Measurements from ENCODE around the gene MKRN2OS.

Gene MKRN2OS

DNA sequence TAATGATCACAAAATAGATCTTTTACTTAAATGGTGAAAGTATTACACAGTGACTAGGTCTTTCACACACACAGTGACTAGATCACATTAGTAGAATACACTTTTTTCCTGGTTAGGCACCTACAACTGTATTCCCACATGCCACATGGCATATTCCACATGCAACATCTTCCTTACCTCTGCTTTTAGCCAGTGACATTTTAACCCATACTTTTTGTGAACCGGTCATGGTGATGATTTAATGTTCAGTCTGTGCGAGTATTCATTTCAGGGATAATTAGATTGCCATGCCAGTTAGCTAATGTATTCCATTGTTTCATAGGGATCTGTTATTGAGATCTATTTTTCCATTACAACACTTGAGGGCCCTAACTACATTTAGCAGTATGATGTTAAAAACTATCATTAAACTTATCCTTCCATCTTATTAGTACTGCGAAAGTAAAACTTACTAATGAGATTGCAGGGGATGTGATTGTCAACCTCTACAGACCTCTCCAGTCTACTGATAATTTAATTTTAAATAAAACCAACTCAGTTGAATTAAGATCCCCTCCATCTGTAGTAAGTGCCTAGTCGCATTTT, 32.7 kb downstream of the MKRN2OS start:
- no peak for DNase-seq

DNA sequence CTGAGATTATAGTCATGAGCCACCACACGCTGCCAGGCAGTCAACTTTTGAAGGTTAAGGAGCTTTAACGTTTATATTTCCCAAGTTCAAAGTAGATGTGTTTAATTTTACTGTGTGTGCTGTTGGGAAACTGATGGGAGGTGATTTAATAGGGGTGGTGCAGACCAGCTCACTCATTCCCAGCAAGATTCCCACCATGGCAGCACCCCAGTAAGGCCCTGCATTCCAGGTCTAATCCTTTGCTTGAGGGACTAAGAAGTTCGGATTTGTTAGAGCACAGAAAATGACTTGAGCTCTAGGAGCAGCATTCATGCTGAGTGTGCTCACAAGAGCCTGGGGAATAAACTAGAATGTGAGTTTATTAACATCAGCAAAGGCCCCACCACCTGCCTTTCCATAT, 35.8 kb downstream of the MKRN2OS start:
- DNase-seq, result no peak

DNA sequence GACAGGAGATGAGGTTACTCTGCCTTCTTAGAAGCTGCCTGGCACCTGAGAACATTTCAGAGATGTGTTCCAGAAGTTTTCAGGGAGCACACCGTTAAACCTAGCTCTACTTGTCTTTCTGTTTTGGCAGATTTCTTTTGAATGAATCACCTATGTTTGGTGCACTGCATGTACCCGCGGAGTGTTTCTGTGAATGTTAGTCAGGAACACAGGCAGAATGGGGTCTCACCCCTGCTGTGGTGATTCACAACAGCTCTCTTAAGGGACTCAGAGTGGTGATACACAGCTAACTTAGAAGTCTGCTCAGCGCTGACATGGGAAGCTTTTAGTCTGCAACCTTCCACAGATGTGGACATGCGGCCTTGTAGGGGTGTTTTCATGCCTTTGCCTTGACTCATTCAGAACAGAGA, 37.0 kb downstream of the MKRN2OS start:
- peak; percentile 99 for DNase-seq

- DNase-seq, result peak; percentile 71
Measured at GRCh38 chr3:12507591-12508281, 37.6 kb downstream of the MKRN2OS start.

GRCh38 chr3:12506201-12506709, 39.0 kb downstream of the MKRN2OS start:
- DNase-seq, result no peak

DNA sequence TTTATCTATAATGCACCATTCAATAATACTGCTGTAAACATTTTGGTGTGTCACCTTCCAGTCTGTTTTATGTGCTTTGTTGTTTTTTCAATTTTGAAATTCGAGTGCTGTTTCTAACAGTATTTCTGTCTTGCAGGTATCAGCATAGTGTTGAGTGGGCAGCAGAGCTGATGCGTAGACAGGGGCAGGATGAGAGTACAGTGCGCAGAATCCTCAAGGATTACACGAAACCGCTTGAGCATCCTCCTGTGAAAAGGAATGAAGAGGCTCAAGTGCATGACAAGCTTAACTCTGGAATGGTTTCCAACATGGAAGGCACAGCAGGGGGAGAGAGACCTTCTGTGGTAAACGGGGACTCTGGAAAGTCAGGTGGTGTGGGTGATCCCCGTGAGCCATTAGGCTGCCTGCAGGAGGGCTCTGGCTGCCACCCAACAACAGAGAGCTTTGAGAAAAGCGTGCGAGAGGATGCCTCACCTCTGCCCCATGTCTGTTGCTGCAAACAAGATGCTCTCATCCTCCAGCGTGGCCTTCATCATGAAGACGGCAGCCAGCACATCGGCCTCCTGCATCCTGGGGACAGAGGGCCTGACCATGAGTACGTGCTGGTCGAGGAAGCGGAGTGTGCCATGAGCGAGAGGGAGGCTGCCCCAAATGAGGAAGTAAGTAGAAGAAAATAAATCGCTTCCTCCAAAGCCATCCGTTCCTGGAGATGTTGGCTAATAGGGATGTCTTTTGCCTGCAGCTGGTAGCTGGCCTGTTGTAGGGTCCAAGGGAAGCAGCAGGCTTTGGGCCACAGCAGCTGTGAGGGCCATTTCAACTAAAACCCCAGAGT, 42.0 kb downstream of the MKRN2OS start:
- DNase-seq, result no peak

DNA sequence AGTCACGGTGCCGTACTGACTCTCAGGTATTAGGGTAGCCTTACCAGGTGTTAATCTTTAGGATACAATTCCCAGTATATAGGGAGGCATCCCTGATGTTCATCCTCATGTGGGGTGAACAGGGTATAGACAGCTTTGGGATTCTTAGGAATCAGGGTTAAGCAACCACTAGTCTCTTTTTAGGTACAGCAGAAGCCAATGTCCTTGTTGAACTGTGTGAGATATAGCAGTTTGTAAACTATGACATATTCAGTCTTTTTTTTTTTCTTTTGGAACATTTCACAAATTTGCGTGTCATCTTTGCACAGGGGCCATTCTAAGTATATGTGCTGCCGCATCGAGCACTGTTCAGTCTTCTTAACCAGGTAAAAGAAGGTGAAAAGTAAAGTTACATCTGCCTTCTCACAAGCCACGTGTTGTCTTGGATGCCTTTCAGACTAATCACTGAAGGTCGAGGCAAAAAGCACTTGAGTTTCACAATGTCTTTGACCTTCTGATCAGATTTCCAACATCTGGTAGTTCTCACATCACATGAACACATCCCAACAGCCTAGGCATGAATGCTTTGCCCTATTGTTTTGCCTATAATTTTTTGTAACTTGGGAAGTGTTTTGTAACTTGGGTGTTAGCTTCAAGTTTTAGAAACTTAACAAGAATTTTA, 43.8 kb downstream of the MKRN2OS start:
- no peak for DNase-seq

DNA sequence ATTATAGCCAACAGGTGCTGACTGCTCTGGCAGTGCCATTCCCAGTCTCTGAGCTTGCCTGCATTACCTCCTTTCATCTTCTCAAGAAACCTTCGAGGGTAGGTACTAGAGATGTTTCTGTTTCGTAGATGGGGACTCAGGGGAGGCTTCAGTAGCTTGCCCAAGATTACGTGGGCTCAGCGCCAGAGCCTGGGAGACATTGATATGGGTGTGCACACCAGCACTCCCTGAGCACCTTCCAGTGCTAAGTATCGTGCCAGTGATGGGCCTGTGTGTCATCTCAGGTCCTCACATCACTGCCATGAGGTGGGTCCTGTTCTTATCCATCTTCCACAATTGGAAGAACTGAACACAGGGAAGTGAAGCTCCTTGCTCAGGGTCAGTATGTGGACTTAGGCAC, 45.8 kb downstream of the MKRN2OS start:
- no peak for DNase-seq

DNA sequence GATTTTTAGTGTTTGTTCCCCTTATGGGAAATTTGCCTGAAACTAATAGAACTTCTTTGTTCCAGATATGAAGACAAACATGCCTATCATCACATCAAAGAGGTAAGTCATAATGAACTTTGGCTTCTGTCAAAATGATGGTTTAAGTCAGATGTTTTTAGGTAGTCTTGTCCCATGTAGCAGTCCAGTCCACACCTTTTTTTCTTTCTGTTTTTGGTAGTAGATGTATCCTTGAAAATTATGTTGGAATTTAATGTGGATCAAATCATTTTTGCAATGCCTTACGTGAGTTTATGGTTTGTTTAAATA, 48.9 kb downstream of the MKRN2OS start:
- no peak for DNase-seq

DNA sequence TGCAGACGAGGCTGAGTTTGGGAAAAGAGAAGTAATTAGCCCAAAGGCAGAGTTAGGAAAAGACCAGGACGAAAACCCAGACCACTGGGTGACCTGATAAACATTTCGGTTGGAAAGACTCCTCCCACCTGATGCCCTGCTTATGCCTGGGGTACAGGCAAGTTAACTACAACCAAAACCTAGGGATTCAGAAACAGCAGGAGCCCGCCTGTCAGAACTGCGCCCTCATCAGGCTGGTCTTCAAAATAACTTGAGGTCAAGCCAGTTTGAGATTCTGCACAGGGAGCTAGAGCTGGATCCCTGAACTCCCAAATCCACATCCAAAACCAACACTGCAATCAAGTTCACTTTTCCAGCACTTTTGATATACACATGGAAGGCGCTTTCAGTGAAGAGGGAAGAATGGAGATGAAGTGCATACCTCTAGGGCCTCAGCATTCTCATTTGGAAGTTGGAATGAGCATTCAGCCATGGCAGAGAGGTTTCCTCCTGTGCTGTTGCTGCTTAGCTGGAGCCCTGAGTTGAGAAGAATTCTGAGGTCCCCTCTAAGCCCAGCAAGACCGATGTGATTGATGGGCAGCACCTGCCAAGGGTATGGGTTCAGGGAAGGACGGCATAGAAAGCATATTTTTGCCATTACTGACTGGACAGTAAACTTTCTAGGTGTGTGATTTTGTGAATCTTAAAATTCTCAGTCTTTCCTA, 49.4 kb downstream of the MKRN2OS start:
- no peak for DNase-seq

DNA sequence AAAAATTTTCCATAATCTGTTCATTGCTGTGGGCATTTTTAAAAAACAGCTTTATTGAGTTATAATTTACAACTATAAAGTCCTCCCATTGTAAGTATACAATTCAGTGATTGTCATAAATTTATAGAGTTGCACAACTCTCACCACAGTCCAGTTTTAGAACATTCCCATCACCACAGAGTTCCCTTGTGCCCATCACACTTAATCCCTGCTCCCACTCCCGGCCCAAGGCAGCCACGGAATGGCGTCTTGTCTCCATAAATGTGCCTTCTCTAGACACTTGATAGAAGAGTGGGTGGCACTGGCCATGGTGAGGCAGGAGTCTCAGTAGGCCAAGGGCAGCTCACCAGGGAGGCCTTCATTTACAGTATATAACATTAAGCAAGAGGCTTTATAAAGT, 54.8 kb downstream of the MKRN2OS start:
- peak; percentile 43 for DNase-seq

- DNase-seq, result peak; percentile 92
Measured at GRCh38 chr3:12489832-12490231, 55.5 kb downstream of the MKRN2OS start.
